H9 (cell line): Measurements from ENCODE around the gene WDR64. TPM values are rescaled to one million over a fixed set of nuclear protein-coding genes. Genes with fewer than 3 reads are reported as not detected.

Source experiments
- DNase-seq: peaks from one replicate; pipeline ENCODE4 v3.0.0-alpha.2; 2017
- H2AFZ ChIP-seq: one replicate; pipeline ENCODE4 v1.6.1; 2013; ENCODE audit warnings: mild to moderate bottlenecking, low read length, control low read depth, moderate library complexity
- H2AK5ac ChIP-seq: 2 replicates; pipeline ENCODE4 v1.6.1; 2013; ENCODE audit warnings: low read length, control low read depth, mixed read lengths; ENCODE audit not compliant: insufficient read length
- H2BK120ac ChIP-seq: one replicate; pipeline ENCODE4 v1.6.1; 2013; ENCODE audit warnings: low read depth, mild to moderate bottlenecking, low read length, control low read depth, inconsistent platforms; ENCODE audit not compliant: poor library complexity, severe bottlenecking
- H2BK12ac ChIP-seq: 2 replicates; pipeline ENCODE4 v1.6.1; 2013; ENCODE audit warnings: low read length, control low read depth, mixed read lengths, low read depth; ENCODE audit not compliant: insufficient read length
- H2BK15ac ChIP-seq: 2 replicates; pipeline ENCODE4 v1.6.1; 2013; ENCODE audit warnings: low read depth, low read length, control low read depth
- H2BK20ac ChIP-seq: one replicate; pipeline ENCODE4 v1.6.1; 2013; ENCODE audit warnings: low read depth, mild to moderate bottlenecking, low read length, control low read depth, inconsistent platforms; ENCODE audit not compliant: poor library complexity, severe bottlenecking
- H2BK5ac ChIP-seq: 2 replicates; pipeline ENCODE4 v1.6.1; 2013; ENCODE audit warnings: low read length, control low read depth, mixed read lengths; ENCODE audit not compliant: insufficient read length
- H3K14ac ChIP-seq: 2 replicates; pipeline ENCODE4 v1.6.1; 2013; ENCODE audit warnings: low read length, control low read depth; ENCODE audit not compliant: insufficient read depth
- H3K18ac ChIP-seq: 2 replicates; pipeline ENCODE4 v1.6.1; 2013; ENCODE audit warnings: low read depth, mild to moderate bottlenecking, mixed read lengths, low read length, control low read depth; ENCODE audit not compliant: insufficient read length
- H3K23ac ChIP-seq: 2 replicates; pipeline ENCODE4 v1.6.1; 2013; ENCODE audit warnings: low read length, control low read depth, mixed read lengths, low read depth; ENCODE audit not compliant: insufficient read length
- H3K23me2 ChIP-seq: 2 replicates; pipeline ENCODE4 v1.6.1; 2013; ENCODE audit warnings: low read depth, mild to moderate bottlenecking, mixed read lengths, low read length, control low read depth; ENCODE audit not compliant: insufficient read length, poor library complexity, severe bottlenecking
- H3K27ac ChIP-seq: 2 replicates; pipeline ENCODE4 v1.5.1; 2013; ENCODE audit warnings: low read length, control low read depth, mixed read lengths, low read depth; ENCODE audit not compliant: insufficient read length
- H3K27me3 ChIP-seq: 2 replicates; pipeline ENCODE4 v1.6.1; 2013; ENCODE audit warnings: low read length, control low read depth, inconsistent platforms; ENCODE audit not compliant: insufficient read depth
- H3K4ac ChIP-seq: 2 replicates; pipeline ENCODE4 v1.6.1; 2013; ENCODE audit warnings: low read depth, mild to moderate bottlenecking, control low read depth, inconsistent platforms, low read length, moderate library complexity
- H3K4me1 ChIP-seq: 2 replicates; pipeline ENCODE4 v1.6.1; 2013; ENCODE audit warnings: low read length, control low read depth, inconsistent platforms; ENCODE audit not compliant: insufficient read depth
- H3K4me2 ChIP-seq: 2 replicates; pipeline ENCODE4 v1.6.1; 2013; ENCODE audit warnings: low read length, control low read depth, mixed read lengths; ENCODE audit not compliant: insufficient read length, insufficient read depth
- H3K56ac ChIP-seq: 2 replicates; pipeline ENCODE4 v1.6.1; 2013; ENCODE audit warnings: low read depth, mild to moderate bottlenecking, mixed read lengths, low read length, control low read depth; ENCODE audit not compliant: insufficient read length
- H3K79me1 ChIP-seq: 2 replicates; pipeline ENCODE4 v1.6.1; 2013; ENCODE audit warnings: low read depth, mild to moderate bottlenecking, moderate library complexity, low read length, control low read depth, inconsistent platforms; ENCODE audit not compliant: insufficient read depth, poor library complexity, severe bottlenecking
- H3K79me2 ChIP-seq: 2 replicates; pipeline ENCODE4 v1.6.1; 2013; ENCODE audit warnings: low read length, control low read depth, inconsistent platforms; ENCODE audit not compliant: insufficient read depth
- H3K9ac ChIP-seq: 2 replicates; pipeline ENCODE4 v1.6.1; 2013; ENCODE audit warnings: low read length, control low read depth, mixed read lengths; ENCODE audit not compliant: insufficient read length; ENCODE audit errors: extremely low read depth
- H3K9me3 ChIP-seq: one replicate; pipeline ENCODE4 v1.6.1; 2013; ENCODE audit warnings: low read depth, low read length, inconsistent platforms; ENCODE audit not compliant: control insufficient read depth
- H3T11ph ChIP-seq: one replicate; pipeline ENCODE4 v1.6.1; 2013; ENCODE audit warnings: mild to moderate bottlenecking, low read length, control low read depth, inconsistent platforms
- H4K20me1 ChIP-seq: one replicate; pipeline ENCODE4 v1.6.1; 2013; ENCODE audit not compliant: control insufficient read depth, insufficient read length, insufficient read depth
- H4K5ac ChIP-seq: 2 replicates; pipeline ENCODE4 v1.6.1; 2013; ENCODE audit warnings: low read depth, mild to moderate bottlenecking, mixed read lengths, low read length, control low read depth; ENCODE audit not compliant: insufficient read length
- H4K8ac ChIP-seq: replicated peaks from 2 replicates; pipeline ENCODE4 v1.6.1; 2013; ENCODE audit warnings: low read length, control low read depth, mixed read lengths, low read depth; ENCODE audit not compliant: insufficient read length
- H4K91ac ChIP-seq: 2 replicates; pipeline ENCODE4 v1.6.1; 2013; ENCODE audit warnings: low read depth, mild to moderate bottlenecking, moderate library complexity, mixed read lengths, low read length, control low read depth; ENCODE audit not compliant: insufficient read length
- H3K27ac Mint-ChIP-seq, 3 experiments: 2 replicates in 2 of 3; 3 replicates in 1 of 3; pipeline ENCODE4 v1.8.0; 2020 to 2021; ENCODE audit warnings: mixed read lengths in 3 of 3, mild to moderate bottlenecking in 1 of 3, moderate library complexity in 1 of 3
- H3K27me3 Mint-ChIP-seq: 2 replicates; pipeline ENCODE4 v1.8.0; 2021; ENCODE audit warnings: low read depth, mild to moderate bottlenecking, moderate library complexity, mixed read lengths
- H3K36me3 Mint-ChIP-seq, 3 experiments: 2 replicates in 2 of 3; 3 replicates in 1 of 3; pipeline ENCODE4 v1.8.0; 2020 to 2021; ENCODE audit warnings: low read depth in 3 of 3, mixed read lengths in 3 of 3; ENCODE audit not compliant: insufficient read depth in 1 of 3
- H3K4me1 Mint-ChIP-seq, 2 experiments: 2 replicates each; pipeline ENCODE4 v1.8.0; 2020; ENCODE audit warnings: mixed read lengths in 2 of 2
- H3K4me3 Mint-ChIP-seq, 2 experiments: 2 replicates in 1 of 2; 3 replicates in 1 of 2; pipeline ENCODE4 v1.8.0; 2020 to 2021; ENCODE audit warnings: mild to moderate bottlenecking in 2 of 2, mixed read lengths in 2 of 2, moderate library complexity in 1 of 2
- H3K9me3 Mint-ChIP-seq, 2 experiments: 2 replicates in 1 of 2; 3 replicates in 1 of 2; pipeline ENCODE4 v1.8.0; 2020; ENCODE audit warnings: mild to moderate bottlenecking in 2 of 2, mixed read lengths in 2 of 2, moderate library complexity in 1 of 2
- CTCF ChIP-seq: fragments of 200-600 bp; sonication (generic); conservative IDR thresholded peaks from 3 replicates; pipeline ENCODE4 v1.8.0; 2021; ENCODE audit warnings: antibody characterized with exemption, mild to moderate bottlenecking
- WGBS: extraction: QIAGEN DNeasy Blood & Tissue Kit; methylation state at CpG from one replicate; pipeline ENCODE4 v1.1.7; 2013; ENCODE audit warnings: missing lambda C conversion rate, low lambda C conversion rate, mixed read lengths; ENCODE audit not compliant: insufficient read length; ENCODE audit errors: extremely low coverage; 5-methylcytosine and 5-hydroxymethylcytosine counted together
- total RNA-seq: library from RNA; stranded (reverse); gene quantifications from 2 replicates; pipeline ENCODE4 v1.2.1, GENCODE V29; 2021

The WDR64 gene
- total RNA-seq, 1 experiment from 2014 or later: not detected

DNA sequence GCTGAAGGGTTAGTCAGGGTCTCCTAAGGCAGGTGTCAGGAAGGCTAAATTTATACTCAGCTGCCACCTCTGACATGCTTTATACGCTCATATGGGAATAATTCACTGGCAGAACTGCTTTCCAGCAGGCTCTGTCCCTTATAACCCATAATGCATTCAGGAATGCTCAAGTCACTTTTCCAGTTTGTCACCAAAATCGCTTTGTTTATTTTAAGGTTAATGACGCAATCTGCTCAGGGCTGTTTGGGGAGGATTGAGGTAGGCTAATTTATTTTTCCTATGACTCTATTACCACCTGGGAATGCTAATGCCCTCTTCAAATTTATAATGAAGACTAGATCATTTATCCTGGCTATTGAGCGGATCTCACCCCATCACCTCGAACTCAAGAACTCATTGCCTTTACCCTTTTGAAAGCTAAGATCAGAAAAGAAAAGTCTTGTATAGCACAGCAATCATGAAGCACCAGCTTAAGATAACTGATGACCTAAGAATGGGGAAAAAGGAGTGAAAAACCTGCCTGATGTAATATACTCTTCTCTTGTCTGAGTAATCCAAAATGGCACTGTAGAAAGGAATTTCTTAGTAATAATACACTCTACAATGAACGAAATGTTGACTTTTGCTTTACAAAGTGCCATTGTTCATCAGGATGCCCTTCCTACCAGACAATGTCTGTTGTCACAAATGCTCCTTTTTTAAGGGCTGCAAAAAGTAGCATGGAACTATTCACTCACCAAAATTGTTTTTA lies 98.0 kb downstream of the WDR64 start:
- Histone ChIP-seq H3K79me2 (no peaks in the 10 kb centered on the region), H3K27ac (no peak overlapping the region), H3K23me2 (no peaks in the 10 kb centered on the region), H3K4me2 (no peak overlapping the region), H3K9ac (no peak overlapping the region), H3K79me1 (no peaks in the 10 kb centered on the region), H4K5ac (no peak overlapping the region), H3K4me1 (peaks cover 5% of the 10 kb centered on the region; the same call in 1 of the 2 replicates), H4K91ac (no peak overlapping the region), H3K14ac (no peak overlapping the region), H3K4ac (no peak overlapping the region), H2BK12ac (no peak overlapping the region), H4K20me1 (no peaks in the 10 kb centered on the region), H3K23ac (no peak overlapping the region), H3K27me3 (no peaks in the 10 kb centered on the region), H3T11ph (no peak overlapping the region), H4K8ac (no peak overlapping the region), H2BK120ac (no peak overlapping the region), H2BK5ac (no peak overlapping the region), H2BK15ac (no peak overlapping the region), H3K9me3 (no peaks in the 10 kb centered on the region), H2AK5ac (no peak overlapping the region), H3K18ac (no peak overlapping the region), H3K56ac (no peak overlapping the region), H2AFZ (no peak overlapping the region), H2BK20ac (no peak overlapping the region)
- Mint-ChIP-seq H3K27me3 (no peaks in the 10 kb centered on the region), H3K27ac (no peak overlapping the region), H3K4me1 (peaks cover 21 to 24% of the 10 kb centered on the region in 2 experiments), H3K36me3 (no peaks in the 10 kb centered on the region), H3K4me3 (no peak overlapping the region), H3K9me3 (no peaks in the 10 kb centered on the region)
- no peak for TF ChIP-seq CTCF
- no CpG with 5 or more reads among the region's 6 CpGs for WGBS
- no peak for DNase-seq
